ENCODE results near the gene SLC4A2. TPM values are rescaled to one million over a fixed set of nuclear protein-coding genes. Genes with fewer than 3 reads are reported as not detected.

The SLC4A2 gene
- total RNA-seq, 2 donors from 2014 or later = 76.7 to 169 TPM

DNA sequence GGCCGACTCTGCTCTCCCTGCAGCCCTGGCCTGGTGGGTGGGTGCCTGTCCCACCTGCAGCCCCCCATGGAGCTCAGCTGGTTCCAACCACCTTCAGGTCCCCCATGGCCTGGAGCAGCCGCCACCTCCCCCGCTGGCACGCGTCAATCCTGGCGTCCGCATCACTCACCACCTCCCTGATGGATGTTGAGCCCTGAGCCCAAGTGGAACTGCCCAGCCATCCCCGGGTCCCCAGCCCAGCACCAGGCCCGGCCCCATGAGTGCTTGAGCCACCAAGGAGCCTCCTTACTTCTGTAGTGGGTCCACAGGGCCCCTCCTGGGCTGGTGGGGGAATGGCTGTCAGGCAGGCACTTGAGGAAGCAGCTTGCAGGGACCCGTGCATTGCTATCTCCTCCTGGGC is 41.5 kb downstream of the SLC4A2 start:
- no peak overlapping the region for H3K9ac ChIP-seq (ENCODE audit: low read depth in 2 of 2, low read length in 2 of 2)
- intact Hi-C loops (cut with DNase I) = no loop called here
- no peak for DNase-seq
- H3K4me1 ChIP-seq = no peaks in the 10 kb centered on the region
- no peaks in the 10 kb centered on the region for H3K27me3 ChIP-seq
- H3K4me3 ChIP-seq = no peak overlapping the region
- TF ChIP-seq, protein P1, sequence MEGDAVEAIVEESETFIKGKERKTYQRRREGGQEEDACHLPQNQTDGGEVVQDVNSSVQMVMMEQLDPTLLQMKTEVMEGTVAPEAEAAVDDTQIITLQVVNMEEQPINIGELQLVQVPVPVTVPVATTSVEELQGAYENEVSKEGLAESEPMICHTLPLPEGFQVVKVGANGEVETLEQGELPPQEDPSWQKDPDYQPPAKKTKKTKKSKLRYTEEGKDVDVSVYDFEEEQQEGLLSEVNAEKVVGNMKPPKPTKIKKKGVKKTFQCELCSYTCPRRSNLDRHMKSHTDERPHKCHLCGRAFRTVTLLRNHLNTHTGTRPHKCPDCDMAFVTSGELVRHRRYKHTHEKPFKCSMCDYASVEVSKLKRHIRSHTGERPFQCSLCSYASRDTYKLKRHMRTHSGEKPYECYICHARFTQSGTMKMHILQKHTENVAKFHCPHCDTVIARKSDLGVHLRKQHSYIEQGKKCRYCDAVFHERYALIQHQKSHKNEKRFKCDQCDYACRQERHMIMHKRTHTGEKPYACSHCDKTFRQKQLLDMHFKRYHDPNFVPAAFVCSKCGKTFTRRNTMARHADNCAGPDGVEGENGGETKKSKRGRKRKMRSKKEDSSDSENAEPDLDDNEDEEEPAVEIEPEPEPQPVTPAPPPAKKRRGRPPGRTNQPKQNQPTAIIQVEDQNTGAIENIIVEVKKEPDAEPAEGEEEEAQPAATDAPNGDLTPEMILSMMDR (IDR thresholded peaks at IDR 0.05) = no peak
- no peaks in the 10 kb centered on the region for H3K9me3 ChIP-seq
- no peak overlapping the region for H3K27ac ChIP-seq
- no peaks in the 10 kb centered on the region for H3K36me3 ChIP-seq

GRCh38 chr7:151101621-151102396 is 42.4 kb downstream of the SLC4A2 start:
- no peak overlapping the region for H3K27ac ChIP-seq
- H3K36me3 ChIP-seq = no peaks in the 10 kb centered on the region
- no peak overlapping the region for H3K4me3 ChIP-seq
- H3K4me1 ChIP-seq = no peaks in the 10 kb centered on the region
- no peak for DNase-seq
- H3K9ac ChIP-seq (ENCODE audit: low read depth in 2 of 2, low read length in 2 of 2) = no peak overlapping the region
- intact Hi-C loops (cut with DNase I) = no loop called here
- TF ChIP-seq, protein P1 (IDR thresholded peaks at IDR 0.05) = no peak
- H3K9me3 ChIP-seq = no peaks in the 10 kb centered on the region
- no peaks in the 10 kb centered on the region for H3K27me3 ChIP-seq

- TF ChIP-seq, protein P1 (IDR thresholded peaks at IDR 0.05) = no peak
- H3K27ac ChIP-seq = no peak overlapping the region
- H3K36me3 ChIP-seq = no peaks in the 10 kb centered on the region
- H3K9ac ChIP-seq (ENCODE audit: low read depth in 2 of 2, low read length in 2 of 2) = no peak overlapping the region
- no peak overlapping the region for H3K4me3 ChIP-seq
- intact Hi-C loops (cut with DNase I) = no loop called here
- no peaks in the 10 kb centered on the region for H3K27me3 ChIP-seq
- no peaks in the 10 kb centered on the region for H3K4me1 ChIP-seq
- no peaks in the 10 kb centered on the region for H3K9me3 ChIP-seq
- no peak for DNase-seq
These were observed 43.6 kb downstream of the SLC4A2 start for GRCh38 chr7:151102991-151103390.

- no peaks in the 10 kb centered on the region for H3K27me3 ChIP-seq
- intact Hi-C loops (cut with DNase I) = no loop called here
- DNase-seq = no peak
These were observed 44.6 kb downstream of the SLC4A2 start for GRCh38 chr7:151103973-151104372.

GRCh38 chr7:151104411-151105235 is 45.2 kb downstream of the SLC4A2 start:
- Histone ChIP-seq H3K27me3 (no peaks in the 10 kb centered on the region), H3K27ac (no peak overlapping the region), H3K9ac (ENCODE audit: low read depth in 2 of 2, low read length in 2 of 2) (no peak overlapping the region), H3K36me3 (no peaks in the 10 kb centered on the region), H3K4me1 (no peaks in the 10 kb centered on the region), H3K9me3 (no peaks in the 10 kb centered on the region), H3K4me3 (no peak overlapping the region)
- intact Hi-C loops (cut with DNase I) = no loop called here
- TF ChIP-seq, protein P1 (IDR thresholded peaks at IDR 0.05) = no peak
- no peak for DNase-seq

More at GRCh38 chr7:151103973-151104372, 44.6 kb downstream of the SLC4A2 start:
- H3K9me3 ChIP-seq = no peaks in the 10 kb centered on the region
- no peaks in the 10 kb centered on the region for H3K36me3 ChIP-seq
- H3K9ac ChIP-seq (ENCODE audit: low read depth in 2 of 2, low read length in 2 of 2) = no peak overlapping the region
- H3K4me3 ChIP-seq = no peak overlapping the region
- no peak overlapping the region for H3K27ac ChIP-seq
- no peaks in the 10 kb centered on the region for H3K4me1 ChIP-seq
- TF ChIP-seq, protein P1 (IDR thresholded peaks at IDR 0.05) = no peak
